GM21360 (cell line): ENCODE data around the gene DLGAP1.
"Not testable (repeated sequence)": the region's sequence is repeated elsewhere in the genome, so short reads cannot be mapped to it uniquely, and the experiment has no call there.

Experiments
- ATAC-seq: cut with Tn5 transposase; IDR thresholded peaks from one replicate; pipeline ENCODE4 v1.9.1; 2021; ENCODE audit warnings: mild to moderate bottlenecking, moderate library complexity; ENCODE audit not compliant: unreplicated experiment

The DLGAP1 gene

GRCh38 chr18:3599861-3600260 lies 855.2 kb downstream of the DLGAP1 start:
- ATAC-seq = no peak

- no peak for ATAC-seq
These were observed 855.9 kb downstream of the DLGAP1 start for GRCh38 chr18:3599195-3599594.

- no peak for ATAC-seq
These were observed 856.5 kb downstream of the DLGAP1 start for GRCh38 chr18:3598581-3598980.

DNA sequence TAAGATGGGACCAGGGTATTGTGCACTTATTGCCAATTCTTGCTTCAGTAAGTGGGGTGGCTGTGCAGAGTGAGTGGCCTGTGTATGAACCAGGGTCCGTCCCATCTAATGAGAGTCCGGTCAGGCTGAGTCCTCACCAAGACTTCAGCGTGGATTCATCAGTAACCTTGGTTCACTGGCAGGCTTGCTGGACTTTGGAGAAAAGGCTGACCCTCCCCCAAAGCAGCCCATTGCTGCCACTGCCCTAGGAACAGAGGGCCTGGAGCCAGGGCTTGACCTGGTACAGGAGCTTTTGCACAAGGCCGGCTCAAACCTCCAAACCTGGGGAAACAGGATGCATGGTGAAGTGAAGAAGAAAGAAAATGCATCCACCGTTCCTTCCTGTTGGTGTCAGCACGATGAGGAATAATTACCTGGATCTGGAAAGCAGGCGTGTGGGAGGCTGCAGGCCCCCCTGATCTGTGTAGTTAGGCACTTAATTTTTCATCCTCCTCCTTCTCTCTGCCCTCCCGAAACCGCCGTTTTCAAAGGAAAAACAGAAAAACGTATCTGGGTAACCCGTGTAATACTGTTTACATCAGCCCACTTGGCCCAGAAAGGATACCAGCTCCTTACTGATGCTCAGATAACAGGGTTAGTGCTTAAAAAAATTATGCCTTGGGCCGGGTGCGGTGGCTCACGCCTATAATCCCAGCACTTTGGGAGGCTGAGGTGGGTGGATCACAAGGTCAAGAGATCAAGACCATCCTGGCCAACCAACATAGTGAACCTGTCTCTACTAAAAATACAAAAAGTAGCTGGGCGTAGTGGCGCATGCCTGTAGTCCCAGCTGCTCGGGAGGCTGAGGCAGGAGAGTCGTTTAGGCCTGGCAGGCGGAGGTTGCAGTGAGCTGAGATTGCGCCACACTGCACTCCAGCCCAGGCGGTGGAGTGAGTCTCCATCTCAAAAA lies 857.4 kb downstream of the DLGAP1 start:
- no peak for ATAC-seq

DNA sequence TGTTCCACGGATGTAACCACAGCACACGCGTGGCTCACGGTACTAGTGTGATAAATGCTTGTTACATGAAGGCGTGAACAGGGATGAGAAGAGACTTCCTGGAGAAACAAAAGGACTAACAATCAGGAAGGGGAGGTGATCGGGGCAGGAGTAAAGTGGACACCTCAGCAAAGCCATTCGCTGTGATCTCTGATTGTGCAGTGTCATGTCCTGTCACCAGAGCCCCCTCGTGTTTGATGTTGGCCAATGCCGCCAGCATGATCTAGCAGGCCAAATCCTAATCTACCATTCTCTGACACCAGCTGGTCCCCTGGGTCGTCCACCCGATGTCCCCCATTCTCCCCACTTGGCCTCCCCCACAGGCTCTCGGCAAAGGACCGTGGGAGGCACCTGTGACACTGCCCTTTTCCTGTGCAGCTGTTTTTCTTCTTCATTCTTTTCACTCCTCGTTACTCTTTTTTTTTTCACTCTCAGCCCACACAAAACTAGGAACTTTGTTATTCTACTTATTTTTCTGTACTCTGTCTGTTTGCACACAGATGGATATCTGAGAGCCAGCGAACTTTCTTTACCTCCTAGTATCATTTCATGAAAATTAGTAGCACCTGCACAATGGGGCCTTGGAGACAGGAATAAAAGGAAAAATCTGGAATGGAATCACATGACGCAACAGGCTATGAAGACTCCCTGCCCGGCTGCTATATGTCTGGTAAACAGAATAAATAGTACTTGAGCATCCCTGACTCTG lies 858.3 kb downstream of the DLGAP1 start:
- ATAC-seq = peak; percentile 29

DNA sequence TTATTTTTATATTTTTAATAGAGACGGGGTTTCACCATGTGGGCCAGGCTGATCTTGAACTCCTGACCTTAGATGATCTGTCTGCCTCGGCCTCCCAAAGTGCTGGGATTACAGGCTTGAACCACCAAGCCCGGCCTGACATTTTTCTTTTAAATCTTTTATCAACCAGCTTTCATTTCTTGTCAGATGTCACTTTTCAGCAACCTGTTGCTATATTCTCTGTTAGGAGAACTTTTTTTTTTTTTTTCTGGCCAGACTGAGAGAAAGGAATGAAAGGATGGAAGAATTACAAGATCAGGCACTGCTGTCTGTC lies 858.8 kb downstream of the DLGAP1 start:
- ATAC-seq = no peak

- peak; percentile 57 for ATAC-seq
These were observed 859.5 kb downstream of the DLGAP1 start for GRCh38 chr18:3595369-3596273.

GRCh38 chr18:3594760-3595368 lies 860.2 kb downstream of the DLGAP1 start:
- ATAC-seq = no peak

GRCh38 chr18:3593904-3594759 lies 861.0 kb downstream of the DLGAP1 start:
- ATAC-seq = peak; percentile 48

DNA sequence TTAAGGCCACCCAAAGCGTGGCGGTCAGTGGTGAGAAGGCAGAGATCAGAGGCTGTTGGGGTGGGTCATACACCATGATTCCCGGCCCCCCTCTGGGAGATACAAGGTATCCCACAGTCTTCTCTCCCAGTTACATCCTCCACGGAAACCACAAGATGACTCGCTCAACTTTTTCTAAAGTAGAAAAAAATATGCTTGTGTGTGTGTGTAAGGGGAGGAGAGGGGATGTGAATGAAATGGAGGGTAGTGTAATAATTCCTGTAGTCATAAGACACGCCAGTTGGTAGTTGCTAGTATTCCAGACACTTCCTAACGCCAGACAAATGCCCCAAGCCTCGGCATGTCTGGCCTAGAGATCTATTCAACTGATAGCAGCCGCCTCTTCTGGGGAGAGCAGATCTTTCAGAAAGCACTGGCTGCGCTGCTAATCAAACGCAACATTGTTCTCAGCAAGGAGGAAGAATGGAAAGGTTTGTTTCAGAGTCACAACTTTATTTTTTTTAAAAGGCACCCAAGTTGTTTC lies 861.7 kb downstream of the DLGAP1 start:
- peak; percentile 1 for ATAC-seq

- ATAC-seq = no peak
These were observed 862.2 kb downstream of the DLGAP1 start for GRCh38 chr18:3592864-3593263.

- no peak for ATAC-seq
These were observed 864.9 kb downstream of the DLGAP1 start for GRCh38 chr18:3590096-3590630.

GRCh38 chr18:3585656-3586509 lies 869.2 kb downstream of the DLGAP1 start:
- ATAC-seq = peak; percentile 32

DNA sequence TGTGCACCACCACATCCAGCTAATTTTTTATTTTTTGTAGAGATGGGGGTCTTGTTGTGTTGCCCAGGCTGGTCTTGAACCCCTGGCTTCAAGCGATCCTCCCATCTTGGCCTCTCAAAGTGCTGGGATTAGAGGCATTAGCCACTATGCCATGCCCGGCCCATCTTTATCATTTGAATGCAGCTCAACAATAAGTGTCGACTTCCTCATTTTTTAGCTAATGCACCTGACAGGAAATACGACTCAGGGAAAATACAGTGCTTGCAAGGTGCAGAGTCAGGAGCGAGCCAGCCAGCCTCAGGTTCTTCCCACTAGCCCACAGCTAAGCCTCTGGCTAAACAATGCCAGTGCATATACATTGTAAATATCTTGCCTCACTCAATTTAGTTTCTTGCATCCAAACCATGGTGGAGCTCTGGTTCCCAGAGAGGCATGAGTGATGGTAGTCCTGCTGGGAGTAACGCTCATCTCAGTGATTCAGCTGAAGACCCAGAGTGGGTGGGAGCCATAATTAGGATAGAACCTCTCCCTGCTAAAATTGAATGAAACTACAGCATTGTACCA lies 870.1 kb downstream of the DLGAP1 start:
- no peak for ATAC-seq

DNA sequence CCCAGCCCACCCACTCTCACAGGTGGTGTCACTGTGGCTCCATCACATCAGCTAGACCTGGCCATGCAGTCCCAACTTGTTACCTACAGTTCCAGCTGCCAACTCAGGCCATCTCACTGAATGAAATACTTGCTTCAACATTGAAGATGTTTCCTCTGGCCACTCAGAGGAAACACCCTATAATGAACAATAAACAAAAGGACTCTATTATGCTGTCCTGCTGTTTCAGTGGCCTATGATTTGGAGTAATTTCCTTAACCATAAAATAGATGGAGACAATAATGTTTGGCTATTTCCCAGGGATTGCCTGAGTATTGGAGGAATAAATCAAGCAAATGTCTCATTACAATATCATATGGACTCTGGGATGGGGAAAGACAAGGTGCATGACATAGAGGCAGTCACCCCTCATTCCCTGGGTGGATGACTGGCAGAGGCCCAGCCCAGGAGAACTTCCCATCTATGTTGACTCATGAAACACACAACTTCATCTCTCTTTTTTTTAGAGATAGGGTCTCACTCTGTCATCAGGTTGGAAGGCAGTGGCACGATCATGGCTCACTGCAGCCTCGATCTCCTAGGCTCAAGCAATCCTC lies 870.7 kb downstream of the DLGAP1 start:
- ATAC-seq = no peak

- no peak for ATAC-seq
These were observed 871.2 kb downstream of the DLGAP1 start for GRCh38 chr18:3583873-3584247.

- ATAC-seq = not testable (repeated sequence)
These were observed 871.8 kb downstream of the DLGAP1 start for GRCh38 chr18:3583106-3583872.
